T-helper 9 cell (primary cell): Measurements from ENCODE around the gene ANKFY1.
"Not testable (repeated sequence)": the region's sequence is repeated elsewhere in the genome, so short reads cannot be mapped to it uniquely, and the experiment has no call there.

Experiments
- DNase-seq: peaks from one replicate; pipeline ENCODE4 v3.0.0-alpha.2; 2020

Gene ANKFY1

DNA sequence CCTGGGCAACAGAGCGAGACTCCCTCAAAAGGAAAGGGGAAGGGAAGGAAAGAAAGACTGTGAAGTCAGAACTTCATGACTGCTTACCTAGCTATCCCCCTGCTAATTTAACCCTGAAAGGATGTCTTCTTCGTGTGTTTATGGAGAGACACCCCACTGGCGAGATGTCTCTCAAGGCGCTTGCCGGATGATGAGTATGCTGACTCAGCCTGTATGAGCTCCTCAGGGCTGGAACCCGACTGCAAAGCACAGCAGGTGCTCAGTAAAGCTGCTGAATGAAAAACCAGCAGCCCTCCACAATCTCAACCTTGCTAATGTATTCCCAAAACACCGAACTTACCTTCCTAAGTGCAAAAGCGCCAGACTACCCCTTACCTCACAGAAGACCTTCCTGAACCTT, 2.3 kb downstream of the ANKFY1 start:
- DNase-seq = no peak

DNA sequence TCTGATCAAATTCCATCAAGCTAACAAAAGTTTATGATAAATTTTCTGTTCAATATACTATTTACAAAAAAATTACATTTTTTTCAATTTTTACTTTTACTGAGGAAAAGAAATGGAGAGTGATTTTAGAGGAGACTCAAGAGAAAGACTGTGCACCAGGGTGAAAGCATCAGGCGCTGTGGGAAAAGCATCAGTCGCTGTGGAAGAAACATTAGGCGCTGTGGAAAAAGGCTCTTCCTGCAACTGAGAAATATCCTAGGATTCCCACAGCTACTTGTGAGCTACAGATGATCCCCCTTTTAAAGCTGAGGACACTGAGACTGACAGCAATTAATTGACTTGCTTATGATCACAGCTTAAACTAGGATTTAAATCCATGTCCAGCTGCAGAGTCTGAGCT, 4.9 kb downstream of the ANKFY1 start:
- no peak for DNase-seq

DNA sequence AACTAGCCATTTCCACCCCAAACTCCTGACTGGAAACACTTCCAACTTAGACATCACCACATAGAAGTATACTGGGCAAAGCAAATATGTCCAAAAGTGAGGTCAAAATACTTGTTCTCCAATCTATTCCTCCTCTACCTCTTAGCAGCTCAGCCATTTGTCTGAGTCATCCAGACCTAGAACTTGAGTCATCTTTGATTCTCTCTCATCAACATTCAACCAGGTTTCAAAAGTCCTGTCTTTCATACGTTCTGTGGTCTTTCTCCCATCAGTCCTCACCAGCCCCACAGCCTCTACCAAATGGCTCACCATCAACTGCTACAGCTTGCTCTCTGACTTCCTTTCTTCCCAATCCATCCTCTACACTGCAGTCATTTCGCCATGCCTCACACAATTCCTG, 6.8 kb downstream of the ANKFY1 start:
- no peak for DNase-seq

DNA sequence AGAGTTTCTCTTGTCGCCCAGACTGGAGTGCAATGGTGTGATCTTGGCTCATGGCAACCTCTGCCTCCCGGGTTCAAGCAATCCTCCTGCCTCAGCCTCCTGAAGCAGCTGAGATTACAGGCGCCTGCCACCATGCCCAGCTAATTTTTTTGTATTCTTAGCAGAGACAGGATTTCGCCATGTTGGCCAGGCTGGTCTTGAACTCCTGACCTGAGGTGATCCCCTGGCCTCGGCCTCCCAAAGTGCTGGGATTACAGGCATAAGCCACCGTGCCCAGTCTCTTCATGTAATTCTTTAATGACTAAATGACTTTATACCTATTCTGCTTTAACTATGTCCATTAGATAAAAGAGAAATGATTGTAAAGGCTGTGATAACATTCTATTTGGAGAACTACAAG, 8.5 kb downstream of the ANKFY1 start:
- not testable (repeated sequence) for DNase-seq

DNA sequence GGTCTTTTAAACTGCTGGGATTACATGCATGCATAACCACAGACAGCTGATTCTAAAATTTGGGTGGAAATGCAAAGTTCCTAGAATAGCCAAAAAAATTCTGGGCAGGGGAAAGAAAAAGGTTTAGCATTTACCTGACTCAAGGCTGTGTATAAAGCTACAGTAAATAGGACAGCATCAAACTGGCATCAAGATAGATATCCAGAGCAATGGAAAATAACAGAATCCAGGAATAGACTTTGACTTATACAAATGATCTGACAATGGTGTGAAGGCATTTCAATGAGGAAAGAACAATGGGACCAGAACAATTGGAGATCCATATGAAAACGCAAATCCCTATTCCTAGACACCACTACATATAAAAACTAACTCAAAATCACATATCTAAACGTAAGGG, 12.9 kb downstream of the ANKFY1 start:
- no peak for DNase-seq

DNA sequence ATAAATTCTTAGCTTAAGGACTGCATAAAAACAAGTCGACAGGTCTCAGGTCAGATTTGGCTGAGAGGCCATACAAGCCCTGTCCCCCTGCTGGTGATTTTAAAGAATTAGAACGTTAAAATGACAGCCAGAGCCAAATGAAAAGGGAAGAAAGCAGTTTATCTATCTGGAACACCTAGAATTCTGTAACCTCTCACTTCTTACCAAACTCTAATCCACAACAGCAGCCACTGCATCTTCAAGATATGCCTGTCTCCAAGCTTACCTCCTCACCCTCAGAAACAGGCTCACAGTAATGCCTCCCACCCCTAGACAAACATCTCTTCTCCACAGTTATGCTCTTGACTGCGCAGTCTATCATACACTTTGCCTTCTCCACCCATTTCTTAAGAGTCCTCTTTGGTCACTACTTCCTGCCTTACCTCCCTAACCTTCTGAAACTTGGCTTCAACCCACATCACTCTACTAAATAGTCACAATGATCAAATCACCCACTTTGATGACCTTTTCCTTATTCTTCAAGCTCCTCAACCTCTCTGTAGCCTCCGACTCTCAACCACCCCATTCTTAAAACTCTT, 14.2 kb downstream of the ANKFY1 start:
- no peak for DNase-seq

DNA sequence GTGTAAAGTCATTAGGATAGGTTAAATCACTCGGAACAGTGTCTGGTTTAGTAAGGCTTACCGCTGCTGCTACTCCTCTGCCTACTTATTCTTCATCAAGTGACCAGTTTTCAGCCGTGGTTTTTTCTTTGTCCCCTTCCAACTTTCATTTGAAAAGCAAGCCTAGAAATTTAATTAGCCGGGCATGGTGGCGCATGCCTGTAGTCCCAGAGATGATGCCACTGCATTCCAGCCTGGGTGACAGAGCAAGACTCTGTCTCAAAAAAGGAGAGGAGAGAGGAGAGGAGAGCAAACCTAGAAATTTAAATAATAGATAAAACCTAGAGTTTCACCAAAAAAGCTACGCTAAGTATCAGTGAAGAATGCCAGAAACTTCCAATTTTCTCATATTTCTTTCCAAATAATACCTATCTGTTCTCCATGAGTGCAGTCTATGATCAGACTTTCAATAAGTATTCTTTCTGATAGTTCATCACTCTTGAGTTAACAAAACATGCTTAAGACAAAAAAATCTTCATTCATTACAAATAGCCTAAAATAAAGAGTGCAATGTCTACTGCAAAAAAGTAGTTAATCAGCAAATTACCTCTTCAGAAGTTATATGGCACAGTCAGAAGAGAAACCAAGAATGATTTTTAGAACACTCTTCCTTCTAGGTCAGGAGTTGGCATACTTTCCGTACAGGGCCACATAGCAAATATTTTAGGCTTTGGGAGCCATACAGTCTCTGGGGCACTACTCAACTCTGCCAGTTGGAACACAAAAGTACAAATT, 15.1 kb downstream of the ANKFY1 start:
- DNase-seq = no peak

DNA sequence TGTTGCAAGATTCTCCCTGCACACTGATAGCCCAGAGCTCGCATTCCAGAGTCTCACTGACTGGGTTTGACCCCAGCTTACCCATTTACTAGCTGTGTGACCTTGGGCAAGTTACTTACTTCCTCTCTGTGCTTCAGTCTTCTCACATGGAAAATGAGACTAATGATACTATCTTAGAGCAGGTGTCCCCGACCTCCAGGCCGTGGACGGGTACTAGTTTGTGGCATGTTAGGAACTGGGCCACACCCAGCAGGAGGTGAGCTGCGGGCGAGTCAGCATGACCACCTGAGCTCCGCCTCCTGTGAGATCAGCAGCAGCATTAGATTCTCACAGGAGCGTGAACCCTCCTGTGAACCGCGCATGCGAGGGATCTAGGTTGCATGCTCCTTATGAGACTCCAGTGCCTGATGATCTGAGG, 15.8 kb downstream of the ANKFY1 start:
- DNase-seq = no peak

DNA sequence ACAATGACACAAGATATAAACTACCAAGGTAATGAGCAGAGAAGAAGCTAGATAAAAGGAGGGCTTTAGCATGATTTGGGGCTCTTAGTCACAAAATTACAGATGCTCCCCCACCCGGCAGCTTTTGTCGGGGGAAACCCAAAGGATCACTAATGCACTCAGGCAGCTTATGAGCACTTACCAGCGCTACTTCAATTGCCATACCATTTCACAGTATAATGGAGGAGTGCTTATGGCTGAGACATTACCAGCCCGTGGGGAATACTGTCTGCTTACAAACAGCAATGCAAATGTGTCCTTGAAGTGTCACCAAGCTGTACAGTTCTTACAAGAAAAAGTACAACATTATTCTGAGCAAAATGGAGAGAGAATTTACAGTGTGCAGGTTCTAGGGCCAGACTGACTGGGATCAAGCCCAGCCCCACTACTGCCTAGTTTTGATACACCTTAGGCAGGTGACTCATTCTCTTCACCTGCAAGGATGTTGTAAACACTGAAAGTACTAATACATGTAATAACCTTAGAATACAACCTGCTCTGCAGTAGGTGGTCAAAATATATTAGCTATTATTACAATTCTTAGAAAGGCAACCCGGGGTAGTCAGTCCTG, 16.3 kb downstream of the ANKFY1 start:
- DNase-seq = no peak

DNA sequence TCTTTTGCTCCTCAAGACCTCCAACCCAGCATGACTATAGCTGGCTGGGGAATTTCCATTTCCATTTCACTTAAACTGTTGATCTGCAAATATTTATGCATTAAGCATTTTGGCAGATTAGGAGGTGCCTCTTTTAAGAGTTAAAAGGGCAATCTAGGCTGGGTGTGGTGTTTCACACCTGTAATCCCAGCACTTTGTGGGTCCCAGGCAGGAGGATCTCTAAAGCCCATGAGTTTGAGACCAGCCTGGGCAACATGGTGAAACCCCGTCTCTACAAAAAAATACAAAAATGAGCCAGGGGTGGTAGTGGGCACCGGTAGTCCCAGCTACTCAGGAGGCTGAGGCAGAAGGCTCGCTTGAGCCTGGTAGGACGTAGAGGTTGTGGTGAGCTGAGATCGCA, 17.1 kb downstream of the ANKFY1 start:
- DNase-seq = no peak

DNA sequence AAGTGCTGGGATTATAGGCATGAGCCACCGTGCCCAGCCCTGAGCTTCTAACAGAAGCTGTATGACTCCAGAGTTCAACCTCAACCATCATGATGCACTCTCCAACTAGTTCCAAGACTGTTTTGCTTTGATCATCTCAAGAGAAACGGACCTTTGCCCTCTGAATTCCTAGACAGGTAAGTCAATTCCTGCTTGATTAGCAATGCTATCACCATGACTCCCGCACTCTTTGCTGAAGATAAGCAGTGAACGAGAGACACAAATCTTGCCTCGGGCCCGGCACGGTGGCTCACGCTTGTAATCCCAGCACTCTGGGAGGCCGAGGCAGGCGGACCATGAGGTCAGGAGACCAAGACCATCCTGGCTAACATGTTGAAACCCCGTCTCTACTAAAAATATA, 22.2 kb downstream of the ANKFY1 start:
- DNase-seq = no peak

DNA sequence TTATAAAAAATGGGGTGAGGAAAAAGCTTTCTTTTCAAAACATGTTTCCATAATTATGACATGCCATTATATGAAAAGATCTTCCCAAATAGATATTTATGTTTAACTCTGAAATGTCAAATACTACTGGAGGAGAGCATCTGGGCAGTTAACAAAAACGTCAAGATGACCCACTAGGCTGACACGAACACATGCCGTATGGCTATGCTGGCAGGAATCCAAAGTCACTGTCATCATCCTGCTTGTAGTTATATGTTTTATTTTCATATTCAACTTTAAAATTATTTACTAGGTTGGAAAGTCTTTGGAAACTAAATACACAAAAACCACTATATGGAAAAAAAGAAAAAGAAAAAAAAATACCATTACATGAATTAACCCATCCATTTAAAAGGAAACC, 27.3 kb downstream of the ANKFY1 start:
- no peak for DNase-seq

DNA sequence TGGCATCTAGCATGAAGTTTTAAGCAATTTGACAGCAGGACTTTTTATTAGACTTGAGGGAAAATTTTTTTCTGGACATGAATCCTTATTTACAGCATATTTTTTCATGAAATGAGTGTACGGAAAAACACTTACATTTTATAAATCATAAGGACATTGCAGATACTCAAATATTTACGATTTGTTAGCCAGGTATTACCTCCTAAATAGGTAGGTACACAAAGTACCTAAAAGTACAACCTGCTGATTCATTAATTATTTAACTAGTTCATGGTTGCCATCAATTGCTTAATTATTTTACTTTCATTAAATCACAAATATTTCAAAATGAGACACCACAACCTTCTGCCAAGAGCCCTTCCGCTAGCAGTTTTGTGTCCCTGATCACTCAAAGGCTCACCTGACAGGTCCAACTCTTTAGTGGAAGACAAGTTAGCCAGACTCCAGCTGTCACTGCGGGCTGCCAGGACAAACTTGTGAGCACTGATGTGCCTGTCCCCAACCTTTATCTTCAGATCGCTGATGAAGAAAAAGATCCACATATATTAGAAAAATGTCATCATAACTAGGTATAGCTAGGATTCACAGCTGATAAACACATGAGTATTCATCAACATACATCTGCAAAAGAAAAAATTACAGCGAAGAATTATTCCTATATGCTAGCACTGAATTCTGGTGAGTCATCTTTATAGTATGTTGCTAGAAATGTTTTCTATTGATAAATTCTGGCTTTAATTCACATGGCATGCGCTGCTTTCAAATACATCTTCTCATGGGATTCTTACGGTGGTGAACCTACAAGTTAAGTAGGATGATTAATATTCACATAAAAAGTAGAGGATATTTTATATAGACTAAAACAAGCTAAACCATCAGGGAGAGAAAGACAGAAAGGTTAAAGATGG, 28.2 kb downstream of the ANKFY1 start:
- DNase-seq = no peak

DNA sequence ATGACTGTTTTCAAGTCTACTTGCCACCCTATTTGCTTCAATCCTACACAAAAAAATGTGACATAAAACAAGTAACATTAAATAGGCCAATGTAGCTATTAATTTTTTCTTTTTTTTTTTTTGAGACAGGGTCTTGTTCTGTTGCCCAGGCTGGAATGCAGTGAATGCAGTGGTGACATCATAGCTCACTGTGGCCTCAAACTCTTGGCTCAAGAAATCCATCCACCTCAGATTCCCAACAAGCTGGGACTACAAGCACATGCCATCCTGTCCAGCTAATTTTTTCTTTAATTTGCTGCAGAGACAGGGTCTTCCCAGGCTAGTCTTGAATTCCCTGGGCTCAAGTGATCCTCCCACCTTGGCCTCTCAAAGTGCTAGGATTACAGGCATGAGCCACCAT, 29.4 kb downstream of the ANKFY1 start:
- DNase-seq = no peak

DNA sequence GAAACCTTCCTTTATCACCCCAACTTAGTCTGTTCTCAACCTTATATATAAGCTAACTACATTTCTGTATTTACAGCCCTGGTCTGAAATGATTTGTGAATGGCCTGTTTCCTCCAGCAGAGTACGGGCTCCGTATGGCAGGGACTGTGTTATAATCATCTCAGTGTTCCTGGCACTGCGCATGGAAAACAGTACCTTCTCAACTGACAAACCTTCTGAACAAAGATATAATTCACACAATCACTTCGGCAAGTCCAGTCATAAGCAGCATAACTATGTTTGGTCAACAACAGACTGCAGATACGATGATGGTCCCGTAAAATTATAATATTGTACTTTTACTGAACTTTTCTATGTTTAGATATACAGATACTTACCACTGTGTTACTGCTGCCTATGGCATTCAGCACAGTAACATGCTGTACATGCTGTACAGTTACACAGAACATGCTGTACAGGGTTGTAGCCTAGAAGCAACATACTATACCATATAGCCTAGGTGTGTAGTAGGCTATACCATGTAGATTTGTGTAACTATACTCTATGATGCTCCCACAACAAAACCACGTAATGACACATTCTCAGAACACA, 30.0 kb downstream of the ANKFY1 start:
- no peak for DNase-seq

DNA sequence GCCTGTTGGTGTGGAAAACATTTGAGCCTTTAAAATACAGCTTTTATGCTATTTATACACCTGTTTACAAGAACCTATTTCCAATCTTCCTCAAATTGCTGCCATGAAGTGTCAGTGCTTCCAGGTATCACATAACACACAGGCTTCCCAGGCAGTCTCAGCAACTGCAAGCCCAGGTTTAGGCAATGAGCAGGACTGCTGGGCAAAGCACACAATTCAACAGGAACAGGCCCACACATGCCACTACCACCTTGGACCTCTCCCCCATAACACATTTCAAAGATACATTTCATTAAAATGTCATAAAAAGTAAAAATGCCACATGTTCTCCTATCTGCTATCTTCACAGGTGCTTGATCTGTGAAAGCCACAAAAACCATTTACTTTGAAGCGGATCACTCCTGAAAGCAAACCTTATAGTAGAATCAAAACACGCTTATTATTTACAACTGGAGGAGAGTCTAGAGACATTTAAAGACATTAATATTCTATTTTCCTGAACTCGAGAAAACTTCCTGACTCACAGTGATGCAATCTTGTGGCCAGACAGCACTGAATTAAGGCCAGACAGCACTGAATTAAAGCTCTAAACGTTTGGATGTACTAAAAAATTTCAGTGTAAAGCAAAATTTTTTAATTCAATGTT, 31.5 kb downstream of the ANKFY1 start:
- no peak for DNase-seq

DNA sequence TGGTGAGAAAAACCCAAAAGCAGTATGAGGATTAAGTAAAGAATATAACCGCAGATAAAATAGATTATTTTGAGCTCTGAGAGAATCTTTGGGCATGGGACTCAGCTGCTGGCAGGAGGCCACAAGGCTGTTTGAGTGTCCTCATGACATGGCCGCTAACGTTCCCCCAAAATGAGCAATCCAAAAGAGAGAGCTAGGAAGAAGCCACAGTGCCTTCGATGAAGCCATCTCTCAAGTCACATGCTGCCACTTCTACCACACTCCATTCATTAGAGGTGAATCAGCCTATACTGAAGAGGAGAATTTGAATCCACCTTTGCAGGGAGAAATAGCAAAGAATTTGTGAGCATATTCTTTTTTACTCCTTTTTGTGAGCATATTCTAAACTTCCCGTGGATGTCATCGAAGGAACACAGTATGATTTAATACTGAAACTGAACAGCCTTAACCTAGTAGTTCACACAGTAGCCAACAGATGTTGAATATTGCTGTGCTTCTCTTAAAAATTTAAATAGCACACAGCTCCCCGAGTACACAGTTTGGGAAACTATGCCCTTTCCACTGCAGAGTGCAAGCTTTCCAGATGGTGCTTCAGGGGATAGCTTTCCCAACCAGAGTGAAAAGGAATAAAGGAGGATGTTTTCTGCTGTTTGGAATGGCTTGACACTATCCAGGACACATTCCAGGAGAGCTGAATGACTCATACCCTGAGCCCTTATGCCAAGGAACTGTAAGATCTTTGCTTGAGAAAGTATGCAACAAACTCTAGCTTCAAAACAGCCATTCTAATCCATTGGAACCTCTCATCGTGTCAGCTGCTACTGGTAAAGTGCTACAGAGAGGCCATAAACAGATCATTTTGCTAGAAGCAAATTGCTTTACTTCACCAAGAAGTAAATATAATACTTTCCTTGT, 33.9 kb downstream of the ANKFY1 start:
- DNase-seq = no peak

DNA sequence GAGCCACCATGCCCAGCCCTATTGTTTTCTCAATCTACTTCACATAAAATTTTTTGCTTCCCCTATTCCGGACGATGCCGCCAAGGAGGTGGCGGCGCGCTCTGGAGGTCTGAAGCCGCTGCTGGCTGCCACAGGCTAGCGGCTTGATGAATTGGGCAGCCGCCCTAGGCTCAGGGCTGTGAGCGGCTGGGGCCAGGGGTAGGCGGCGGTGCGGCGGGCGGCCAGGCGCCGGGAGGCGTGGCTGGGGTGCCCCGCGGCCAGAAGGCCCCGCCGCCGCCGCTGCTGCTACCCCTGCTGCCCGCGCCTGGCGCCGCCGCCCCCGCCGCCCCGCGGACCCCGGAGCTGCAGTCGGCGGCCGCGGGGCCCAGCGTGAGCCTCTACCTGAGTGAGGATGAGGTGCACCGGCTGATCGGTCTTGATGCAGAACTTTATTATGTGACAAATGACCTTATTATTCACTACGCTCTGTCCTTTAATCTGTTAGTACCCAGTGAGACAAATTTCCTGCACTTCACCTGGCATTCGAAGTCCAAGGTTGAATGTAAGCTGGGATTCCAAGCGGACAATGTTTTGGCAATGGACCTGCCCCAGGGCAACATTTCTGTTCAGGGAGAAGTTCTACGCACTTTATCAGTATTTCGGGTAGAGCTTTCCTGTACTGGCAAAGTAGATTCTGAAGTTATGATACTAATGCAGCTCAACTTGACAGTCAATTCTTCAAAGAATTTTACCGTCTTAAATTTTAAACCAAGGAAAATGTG, 41.7 kb downstream of the ANKFY1 start:
- DNase-seq = no peak

DNA sequence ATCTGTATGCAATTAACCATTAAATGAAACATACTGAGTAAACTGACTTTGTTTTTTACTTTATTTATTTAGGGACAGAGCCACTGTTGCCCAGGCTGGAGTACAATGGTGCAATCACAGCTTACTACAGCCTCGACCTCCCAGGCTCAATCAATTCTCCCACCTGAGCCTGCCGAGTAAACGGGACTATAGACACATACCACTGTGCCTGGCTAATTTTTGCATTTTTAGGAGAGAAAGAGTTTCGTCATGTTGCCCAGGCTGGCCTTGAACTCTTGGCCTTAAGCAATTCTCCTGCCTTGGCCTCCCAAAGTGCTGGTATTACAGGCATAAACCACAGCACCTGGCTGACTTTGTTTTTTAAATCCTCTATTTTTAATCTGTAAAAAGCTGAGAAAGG, 42.6 kb downstream of the ANKFY1 start:
- no peak for DNase-seq

DNA sequence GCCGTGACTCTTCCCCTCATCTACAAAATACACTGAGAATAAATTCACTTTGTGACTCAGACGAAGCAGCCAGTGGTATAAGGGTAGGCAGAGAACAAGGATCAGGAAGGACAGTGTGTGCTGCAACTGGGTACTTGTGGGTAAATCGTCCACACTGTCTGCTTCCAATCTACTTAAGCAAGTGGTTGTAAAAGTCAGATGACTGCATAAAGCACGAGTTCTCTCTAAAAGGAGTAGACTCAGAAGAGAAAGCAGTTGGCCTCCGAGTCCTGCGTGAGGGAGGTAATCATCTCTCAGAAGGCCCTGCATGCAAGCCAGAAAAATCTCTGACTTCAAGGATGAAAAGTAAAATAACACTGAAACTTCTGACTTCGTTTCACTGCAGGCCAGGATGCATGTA, 43.1 kb downstream of the ANKFY1 start:
- DNase-seq = no peak

DNA sequence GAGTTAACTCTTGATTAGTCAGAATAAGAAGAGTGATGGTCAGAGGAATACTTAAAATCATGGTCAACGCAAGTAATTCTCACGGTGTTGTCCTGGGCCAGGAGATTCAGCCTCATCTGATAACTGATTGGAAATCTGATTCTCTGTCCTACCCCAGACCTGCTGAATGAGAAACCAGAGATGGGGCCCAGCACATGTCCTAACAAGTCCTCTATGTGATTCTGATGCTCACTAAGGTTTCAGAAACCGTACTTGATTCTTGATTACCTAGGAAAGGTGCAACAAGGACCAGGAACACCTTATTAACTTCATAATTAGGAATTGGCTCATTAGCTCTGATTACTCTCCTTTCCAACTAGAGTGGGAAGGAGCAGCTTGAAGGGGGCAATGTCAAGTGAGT, 44.5 kb downstream of the ANKFY1 start:
- DNase-seq = no peak
